HG02938 (cell line): ENCODE data around the gene OPN4.

Experiments used
- ATAC-seq: cut with Tn5 transposase; IDR thresholded peaks from one replicate; pipeline ENCODE4 v1.9.1; 2021; ENCODE audit warnings: mild to moderate bottlenecking, moderate library complexity; ENCODE audit not compliant: unreplicated experiment

The OPN4 gene

GRCh38 chr10:86715836-86716235, 61.5 kb downstream of the OPN4 start:
- ATAC-seq, result no peak
